H1 (cell line): ENCODE measurements around the gene PRR14L.

Experiments used
- ATF3 ChIP-seq: IDR thresholded peaks from 2 replicates; pipeline ENCODE4 v1.6.1; 2011; ENCODE audit warnings: low read depth, mild to moderate bottlenecking, low read length; ENCODE audit not compliant: insufficient read depth
- CTCF ChIP-seq, 3 experiments: IDR thresholded peaks; 1 replicate in 2 of 3; 2 replicates in 1 of 3; pipeline versions ENCODE4 v1.5.1 to v1.6.1; 2011; ENCODE audit warnings: low read length in 3 of 3, mild to moderate bottlenecking in 3 of 3, inconsistent platforms in 2 of 3, low read depth in 1 of 3, moderate library complexity in 1 of 3; ENCODE audit not compliant: insufficient read depth in 1 of 3; ENCODE audit errors: control extremely low read depth in 1 of 3
- EP300 ChIP-seq, 2 experiments: IDR thresholded peaks; 1 replicate in 1 of 2; 2 replicates in 1 of 2; pipeline ENCODE4 v1.6.1; 2011 to 2012; ENCODE audit warnings: low read depth in 2 of 2, low read length in 2 of 2, mild to moderate bottlenecking in 2 of 2, borderline replicate concordance in 1 of 2, inconsistent platforms in 1 of 2, moderate library complexity in 1 of 2
- JUND ChIP-seq: IDR thresholded peaks from 2 replicates; pipeline ENCODE4 v1.6.1; 2011; ENCODE audit warnings: mild to moderate bottlenecking, improper control_type of control experiment, low read length
- MAFK ChIP-seq: IDR thresholded peaks from 2 replicates; pipeline ENCODE4 v1.6.1; 2012; ENCODE audit warnings: low read depth, mild to moderate bottlenecking, improper control_type of control experiment, low read length
- POLR2A ChIP-seq, 2 experiments: IDR thresholded peaks; 1 replicate in 1 of 2; 2 replicates in 1 of 2; pipeline ENCODE4 v1.6.1; 2011; ENCODE audit warnings: low read depth in 2 of 2, low read length in 2 of 2, mild to moderate bottlenecking in 2 of 2; ENCODE audit errors: control extremely low read depth in 1 of 2
- POLR2AphosphoS5 ChIP-seq: IDR thresholded peaks from 2 replicates; pipeline ENCODE4 v1.6.1; 2011; ENCODE audit warnings: low read depth, low read length
- SAP30 ChIP-seq: fragments of 300-600 bp; sonication (generic); IDR thresholded peaks from 2 replicates; pipeline ENCODE4 v1.7.1; 2012; ENCODE audit warnings: low read length, moderate library complexity, mild to moderate bottlenecking, inconsistent platforms; ENCODE audit not compliant: insufficient read depth, insufficient replicate concordance
- SIN3A ChIP-seq, 2 experiments: IDR thresholded peaks in 1 of 2; conservative IDR thresholded peaks in 1 of 2; 2 replicates each; pipeline ENCODE4 v1.6.1; 2011 to 2012; ENCODE audit warnings: low read length in 2 of 2, improper control_type of control experiment in 1 of 2, low read depth in 1 of 2, mild to moderate bottlenecking in 1 of 2
- SIX5 ChIP-seq: IDR thresholded peaks from 2 replicates; pipeline ENCODE4 v1.6.1; 2011; ENCODE audit warnings: mild to moderate bottlenecking, low read depth, low read length
- USF2 ChIP-seq: IDR thresholded peaks from 2 replicates; pipeline ENCODE4 v1.6.1; 2011; ENCODE audit warnings: low read length, improper control_type of control experiment

DNA sequence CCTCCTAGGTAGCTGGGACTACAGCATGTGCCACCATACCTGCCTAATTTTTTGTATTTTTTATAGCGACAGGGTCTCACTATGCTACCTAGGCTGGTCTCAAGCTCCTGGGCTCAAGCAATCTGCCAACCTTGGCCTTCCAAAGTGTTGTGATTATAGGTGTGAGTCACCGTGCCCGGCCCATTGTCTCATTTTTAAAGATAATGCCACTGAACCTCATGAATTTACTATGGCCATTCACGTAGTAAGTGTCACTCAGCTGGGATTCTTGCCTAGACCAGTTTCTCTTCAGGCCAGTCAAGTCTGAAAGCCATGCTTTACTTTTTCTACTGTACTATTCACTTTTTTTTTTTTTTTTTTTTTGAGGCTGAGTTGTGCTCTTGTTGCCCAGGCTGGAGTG is 26.3 kb upstream of the PRR14L start:
- TF ChIP-seq EP300 (IDR thresholded peaks at IDR 0.05; ENCODE audit: borderline replicate concordance in 1 of 2, low read depth in 2 of 2, low read length in 2 of 2) (no peak), SIN3A (conservative IDR thresholded peaks at IDR 0.05 in 1 of 2, IDR thresholded peaks at IDR 0.05 in 1 of 2; ENCODE audit: low read depth in 1 of 2, low read length in 2 of 2) (no peak), CTCF (IDR thresholded peaks at IDR 0.05; ENCODE audit: control extremely low read depth in 1 of 3, insufficient read depth in 1 of 3, low read depth in 1 of 3, low read length in 3 of 3) (no peak), JUND (no peak), POLR2AphosphoS5 (no peak), POLR2A (IDR thresholded peaks at IDR 0.05; ENCODE audit: control extremely low read depth in 1 of 2, low read depth in 2 of 2, low read length in 2 of 2) (no peak), ATF3 (no peak), MAFK (no peak), USF2 (no peak), SAP30 (no peak), SIX5 (no peak)
